K562 (cell line): ENCODE data around the gene ESPN. TPM values are rescaled to one million over a fixed set of nuclear protein-coding genes. Genes with fewer than 3 reads are reported as not detected.

ENCODE experiments used
- ATF3 ChIP-seq, 2 experiments: fragments of 450-650 bp in 1 of 2; sonication (generic) in 1 of 2; formaldehyde crosslinking in 1 of 2; IDR thresholded peaks in 1 of 2; conservative IDR thresholded peaks in 1 of 2; 2 replicates each; pipeline versions ENCODE4 v1.6.1 to v1.8.1; 2016 to 2023; ENCODE audit warnings: mild to moderate bottlenecking in 2 of 2, moderate library complexity in 2 of 2, inconsistent platforms in 1 of 2, missing genetic modification reagents in 1 of 2
- ATF6 ChIP-seq: sonication (generic); formaldehyde crosslinking; IDR thresholded peaks from 2 replicates; pipeline ENCODE4 v1.4.0; 2020; ENCODE audit warnings: mild to moderate bottlenecking, missing genetic modification reagents
- CHAMP1 ChIP-seq: fragments of 450-650 bp; IDR thresholded peaks from 2 replicates; pipeline ENCODE4 v1.6.1; 2016; ENCODE audit warnings: mild to moderate bottlenecking
- CTCF ChIP-seq, 3 experiments: IDR thresholded peaks in 2 of 3; conservative IDR thresholded peaks in 1 of 3; 2 replicates each; pipeline ENCODE4 v1.5.1; 2011 to 2012; ENCODE audit warnings: low read length in 3 of 3, mild to moderate bottlenecking in 3 of 3, control low read depth in 2 of 3, improper control_type of control experiment in 1 of 3, inconsistent platforms in 1 of 3, low read depth in 1 of 3, mixed read lengths in 1 of 3, moderate library complexity in 1 of 3; ENCODE audit not compliant: insufficient read depth in 2 of 3
- ETV6 ChIP-seq, 3 experiments: fragments of 150-350 bp in 1 of 3; sonication (generic) in 1 of 3; formaldehyde crosslinking in 1 of 3; IDR thresholded peaks; 2 replicates each; pipeline versions ENCODE4 v1.6.1 to v1.8.0; 2014 to 2022; ENCODE audit warnings: borderline replicate concordance in 2 of 3, low read depth in 2 of 3, antibody characterized with exemption in 1 of 3, low read length in 1 of 3, mild to moderate bottlenecking in 1 of 3, missing genetic modification reagents in 1 of 3
- KLF13 ChIP-seq: fragments of 450-650 bp; IDR thresholded peaks from 2 replicates; pipeline ENCODE4 v1.6.1; 2016; ENCODE audit warnings: missing genetic modification characterization, low read depth, mild to moderate bottlenecking, missing compliant biosample characterization, moderate library complexity, borderline replicate concordance
- PHB2 ChIP-seq: fragments of 450-650 bp; IDR thresholded peaks from 2 replicates; pipeline ENCODE4 v1.6.1; 2017; ENCODE audit warnings: low read depth
- PHF21A ChIP-seq: fragments of 450-650 bp; IDR thresholded peaks from 2 replicates; pipeline ENCODE4 v1.6.1; 2017; ENCODE audit warnings: low read depth, borderline replicate concordance
- RBFOX2 ChIP-seq: fragments of 200-400 bp; formaldehyde crosslinking; IDR thresholded peaks from 2 replicates; pipeline ENCODE4 v1.6.1; 2017; ENCODE audit warnings: low read depth, mild to moderate bottlenecking, low read length, moderate library complexity
- SIRT6 ChIP-seq: IDR thresholded peaks from one replicate; pipeline ENCODE4 v1.6.1; 2012; ENCODE audit warnings: low read depth, mild to moderate bottlenecking, control low read depth, inconsistent platforms, low read length, moderate library complexity
- STAG1 ChIP-seq: sonication (generic); formaldehyde crosslinking; IDR thresholded peaks from 2 replicates; pipeline ENCODE4 v1.5.0; 2020; ENCODE audit warnings: missing genetic modification reagents, borderline replicate concordance
- TARDBP ChIP-seq: fragments of 450-650 bp; IDR thresholded peaks from 2 replicates; pipeline ENCODE4 v1.6.1; 2016
- TBP ChIP-seq: optimal IDR thresholded peaks from 2 replicates; pipeline ENCODE3; 2011; ENCODE audit warnings: low read depth, low read length, improper control_type of control experiment
- TEAD2 ChIP-seq: fragments of 450-650 bp; IDR thresholded peaks from 2 replicates; pipeline ENCODE4 v1.6.1; 2016; ENCODE audit warnings: missing genetic modification characterization, control low read depth, missing compliant biosample characterization
- ZBED1 ChIP-seq: IDR thresholded peaks from 2 replicates; pipeline ENCODE4 v1.6.1; 2014
- ZNF444 ChIP-seq: fragments of 250-450 bp; sonication (Bioruptor Pico); IDR thresholded peaks from 2 replicates; pipeline ENCODE4 v1.4.0; 2020; ENCODE audit warnings: mild to moderate bottlenecking, moderate library complexity
- ZNF445 ChIP-seq: fragments of 250-450 bp; sonication (Bioruptor Pico); IDR thresholded peaks from 2 replicates; pipeline ENCODE4 v1.4.0; 2020; ENCODE audit warnings: low read depth, mild to moderate bottlenecking, moderate library complexity
- ZNF696 ChIP-seq: fragments of 250-450 bp; sonication (Bioruptor Pico); conservative IDR thresholded peaks from 2 replicates; pipeline ENCODE4 v1.4.0; 2020; ENCODE audit warnings: mild to moderate bottlenecking, moderate library complexity
- ZNF707 ChIP-seq: fragments of 250-450 bp; sonication (Bioruptor Pico); conservative IDR thresholded peaks from 2 replicates; pipeline ENCODE4 v1.8.0; 2022; ENCODE audit warnings: inconsistent platforms, mild to moderate bottlenecking, moderate library complexity
- ZNF785 ChIP-seq: fragments of 250-450 bp; sonication (Bioruptor Pico); IDR thresholded peaks from 2 replicates; pipeline ENCODE4 v1.4.0; 2020; ENCODE audit warnings: mild to moderate bottlenecking
- polyA plus RNA-seq, 8 experiments: library from polyadenylated mRNA; depleted of rRNA in 4 of 8; stranded (reverse) in 5 of 8; unstranded in 3 of 8; fragments of >200 nt; fragmentation: Nextera tagmentation in 2 of 8; fragmentation: Illumina TruSeq in 1 of 8; extraction: Ambion mirVana in 2 of 8; extraction: Trizol in 1 of 8; gene quantifications; 2 replicates each; pipeline versions ENCODE4 v1.2.1 to v1.2.3, GENCODE V29; 2011 to 2014; ENCODE audit warnings: inconsistent platforms in 1 of 8, missing spikeins in 1 of 8
- total RNA-seq, 7 experiments: library from RNA; depleted of rRNA in 6 of 7; stranded (reverse); fragments of >200 nt in 6 of 7; fragmentation: Illumina TruSeq in 2 of 7; extraction: Trizol in 2 of 7; gene quantifications; 2 replicates each; pipeline versions ENCODE4 v1.2.1 to v1.2.3, GENCODE V29; 2011 to 2021; ENCODE audit warnings: low replicate concordance in 1 of 7

ESPN gene
- total and polyA plus RNA-seq, 9 of the 15 experiments (the other 6 are each of a cell fraction or from before 2014, with no cell fraction given), result 0.07 to 1.2 (median 0.45) TPM; not detected in 3

GRCh38 chr1:6475381-6476133 is 51.0 kb downstream of the ESPN start (continued):
- TF ChIP-seq PHB2 (no peak), PHF21A (no peak), TEAD2 (no peak), TARDBP (0 out of 2 replicates have a peak, but pooled peaks have one; percentile 58), CHAMP1 (no peak), ETV6 (IDR thresholded peaks at IDR 0.05; ENCODE audit: borderline replicate concordance in 1 of 2, low read depth in 2 of 2, low read length in 1 of 2) (no peak), ETV6 (CRISPR knock-in tag; IDR thresholded peaks at IDR 0.05; ENCODE audit: borderline replicate concordance) (no peak), ATF6 (CRISPR knock-in tag) (no peak), ZNF444 (CRISPR knock-in tag) (no peak), ZNF707 (CRISPR knock-in tag) (no peak), STAG1 (0 out of 2 replicates have a peak, but pooled peaks have one; percentile 33), ZNF445 (CRISPR knock-in tag) (no peak), SIRT6 (no peak), CTCF (IDR thresholded peaks at IDR 0.05 in 2 of 3, conservative IDR thresholded peaks at IDR 0.05 in 1 of 3; ENCODE audit: insufficient read depth in 2 of 3, low read depth in 1 of 3, low read length in 3 of 3) (peak; percentile 87 to 99 (median 95)), RBFOX2 (0 out of 2 replicates have a peak, but pooled peaks have one; percentile 30), ZNF785 (CRISPR knock-in tag) (no peak), KLF13 (tag) (0 out of 2 replicates have a peak, but pooled peaks have one; percentile 26), ZNF696 (CRISPR knock-in tag) (no peak), ATF3 (IDR thresholded peaks at IDR 0.05) (no peak), ATF3 (CRISPR knock-in tag; conservative IDR thresholded peaks at IDR 0.05) (peak; percentile 38; the same call in 1 of the 2 replicates), ZBED1 (no peak), TBP (peak; percentile 46)
